HCT116 (cell line): ENCODE results near the gene UTS2R. TPM values are rescaled to one million over a fixed set of nuclear protein-coding genes. Genes with fewer than 3 reads are reported as not detected.
"Not testable (repeated sequence)": the region's sequence is repeated elsewhere in the genome, so short reads cannot be mapped to it uniquely, and the experiment has no call there.

Experiments used
- ATAC-seq: fragments of 200-7000 bp; cut with Tn5 transposase; 2 replicates; pipeline ENCODE4 v1.9.1; 2020; ENCODE audit warnings: mild to moderate bottlenecking, moderate library complexity
- BruUV-seq: library from RNA; stranded (reverse); fragments of 400-500 nt; replicated peaks from 2 replicates; lab custom pipeline; 2021; lab: Mats Ljungman, UMichigan
- CTCF ChIA-PET: fragments of 300-600 bp; sonication (Branson Sonifier 250); formaldehyde crosslinking; loops from one replicate; lab custom pipeline; 2021; ENCODE audit warnings: antibody characterized with exemption; lab: Charles Lee
- POLR2A ChIA-PET: fragments of 300-600, 350-600 bp; sonication (Branson Sonifier 250); formaldehyde crosslinking; loops from one replicate; lab custom pipeline; 2021; ENCODE audit warnings: antibody characterized with exemption; lab: Charles Lee
- RAD21 ChIA-PET, 2 experiments: fragments of 300-600 bp; sonication (Branson Sonifier 250); formaldehyde crosslinking; loops; one replicate each; lab custom pipeline; 2023; ENCODE audit warnings: low total read pairs in 2 of 2; ENCODE audit not compliant: uncharacterized antibody in 2 of 2, unreplicated experiment in 2 of 2, low non-redundant PET in 1 of 2; lab: Charles Lee
- DNase-seq: peaks from one replicate; pipeline ENCODE4 v3.0.0-alpha.2; 2010; ENCODE audit warnings: low read depth, low spot score
- H2AFZ ChIP-seq: fragments of 200-600 bp; shearing (Covaris generic), sonication (generic); 2 replicates; pipeline ENCODE4 v1.6.1; 2017; ENCODE audit warnings: low read depth, mixed run types, mixed read lengths, antibody characterized with exemption, low read length; ENCODE audit not compliant: poor library complexity, severe bottlenecking
- H3K27ac ChIP-seq: 2 replicates; pipeline ENCODE4 v1.5.1; 2012; ENCODE audit warnings: low read depth, low read length
- H3K27me3 ChIP-seq: fragments of 200-600 bp; sonication (generic); 2 replicates; pipeline ENCODE4 v1.6.1; 2016; ENCODE audit warnings: mixed run types, low read length, mixed read lengths; ENCODE audit not compliant: insufficient read depth
- H3K36me3 ChIP-seq, 2 experiments: fragments of 200-500 bp in 1 of 2; fragments of 200-600 bp in 1 of 2; sonication (Bioruptor generic) in 1 of 2; sonication (generic) in 1 of 2; 2 replicates each; pipeline versions ENCODE4 v1.5.1 to v1.6.1; 2014 to 2016; ENCODE audit warnings: low read length in 2 of 2, inconsistent platforms in 1 of 2, mixed read lengths in 1 of 2, mixed run types in 1 of 2; ENCODE audit not compliant: insufficient read depth in 2 of 2, control insufficient read depth in 1 of 2
- H3K4me1 ChIP-seq, 2 experiments: fragments of 200-600 bp in 1 of 2; sonication (generic) in 1 of 2; 2 replicates each; pipeline versions ENCODE4 v1.5.1 to v1.6.1; 2012 to 2017; ENCODE audit warnings: low read length in 2 of 2, inconsistent platforms in 1 of 2, mild to moderate bottlenecking in 1 of 2, mixed read lengths in 1 of 2, mixed run types in 1 of 2, moderate library complexity in 1 of 2; ENCODE audit not compliant: insufficient read depth in 2 of 2, control insufficient read depth in 1 of 2
- H3K4me2 ChIP-seq: fragments of 200-600 bp; sonication (generic); 2 replicates; pipeline ENCODE4 v1.6.1; 2017; ENCODE audit warnings: mixed run types, low read length, mixed read lengths
- H3K4me3 ChIP-seq, 2 experiments: fragments of 200-600 bp in 1 of 2; sonication (generic) in 1 of 2; replicated peaks in 1 of 2; 2 replicates each; pipeline ENCODE4 v1.5.1; 2011 to 2016; ENCODE audit warnings: low read length in 2 of 2, control low read depth in 1 of 2, low read depth in 1 of 2, mild to moderate bottlenecking in 1 of 2, mixed read lengths in 1 of 2, mixed run types in 1 of 2
- H3K79me2 ChIP-seq: fragments of 200-600 bp; sonication (generic); 2 replicates; pipeline ENCODE4 v1.6.1; 2017; ENCODE audit warnings: mild to moderate bottlenecking, mixed run types, low read length, moderate library complexity, mixed read lengths; ENCODE audit not compliant: insufficient read depth
- H3K9ac ChIP-seq: fragments of 200-600 bp; sonication (generic); 2 replicates; pipeline ENCODE4 v1.6.1; 2016; ENCODE audit warnings: low read length, mixed read lengths
- H3K9me2 ChIP-seq: fragments of 200-600 bp; sonication (generic), shearing (Covaris generic); 2 replicates; pipeline ENCODE4 v1.6.1; 2017; ENCODE audit warnings: mixed run types, mild to moderate bottlenecking, moderate library complexity; ENCODE audit not compliant: insufficient read depth
- H3K9me3 ChIP-seq, 2 experiments: fragments of 200-500 bp in 1 of 2; fragments of 200-600 bp in 1 of 2; sonication (Bioruptor generic) in 1 of 2; sonication (generic) in 1 of 2; 2 replicates each; pipeline ENCODE4 v1.6.1; 2014 to 2017; ENCODE audit warnings: low read length in 2 of 2, mixed read lengths in 2 of 2, inconsistent platforms in 1 of 2, low read depth in 1 of 2, mild to moderate bottlenecking in 1 of 2, mixed run types in 1 of 2, moderate library complexity in 1 of 2; ENCODE audit not compliant: control insufficient read depth in 1 of 2, insufficient read depth in 1 of 2
- H4K20me1 ChIP-seq: fragments of 200-600 bp; sonication (generic), shearing (Covaris generic); 2 replicates; pipeline ENCODE4 v1.6.1; 2017; ENCODE audit warnings: mixed run types, mild to moderate bottlenecking, moderate library complexity; ENCODE audit not compliant: insufficient read depth
- EGR1 ChIP-seq: IDR thresholded peaks from 2 replicates; pipeline ENCODE4 v1.6.1; 2012; ENCODE audit warnings: low read depth
- TCF7L2 ChIP-seq: IDR thresholded peaks from 2 replicates; pipeline ENCODE4 v1.7.0; 2011; ENCODE audit warnings: borderline replicate concordance, inconsistent platforms; ENCODE audit not compliant: insufficient read depth, insufficient read length; ENCODE audit errors: extremely low read depth
- ZFX ChIP-seq: fragments of 450-650 bp; IDR thresholded peaks from 2 replicates; pipeline ENCODE4 v1.6.1; 2017
- intact Hi-C: fragments of 100-400 bp; cut with micrococcal nuclease; formaldehyde crosslinking; loops from 2 replicates; pipeline ENCODE4 v1.10.0; 2022
- total RNA-seq: library from RNA; stranded (reverse); gene quantifications from one replicate; pipeline ENCODE4 v1.2.1, GENCODE V29; 2021; ENCODE audit not compliant: unreplicated experiment
- TF ChIP-seq, protein P1 (sequence below), 3 experiments: fragments of 200-600 bp in 1 of 3; sonication (generic) in 1 of 3; IDR thresholded peaks in 2 of 3; conservative IDR thresholded peaks in 1 of 3; 2 replicates each; pipeline ENCODE4 v1.5.1; 2012 to 2017; ENCODE audit warnings: low read depth in 2 of 3, low read length in 2 of 3, antibody characterized with exemption in 1 of 3, borderline replicate concordance in 1 of 3, control low read depth in 1 of 3, mild to moderate bottlenecking in 1 of 3, mixed read lengths in 1 of 3, mixed run types in 1 of 3, moderate library complexity in 1 of 3; ENCODE audit not compliant: insufficient read depth in 1 of 3
- TF ChIP-seq, protein P2 (sequence below): IDR thresholded peaks from 2 replicates; pipeline ENCODE4 v1.6.1; 2012
- TF ChIP-seq, protein P3 (sequence below): IDR thresholded peaks from 2 replicates; pipeline ENCODE4 v1.6.1; 2012; ENCODE audit warnings: low read depth
- TF ChIP-seq, protein P4 (sequence below): IDR thresholded peaks from 2 replicates; pipeline ENCODE4 v1.6.1; 2012

UTS2R gene
- total RNA-seq, 1 experiment from 2014 or later: not detected

DNA sequence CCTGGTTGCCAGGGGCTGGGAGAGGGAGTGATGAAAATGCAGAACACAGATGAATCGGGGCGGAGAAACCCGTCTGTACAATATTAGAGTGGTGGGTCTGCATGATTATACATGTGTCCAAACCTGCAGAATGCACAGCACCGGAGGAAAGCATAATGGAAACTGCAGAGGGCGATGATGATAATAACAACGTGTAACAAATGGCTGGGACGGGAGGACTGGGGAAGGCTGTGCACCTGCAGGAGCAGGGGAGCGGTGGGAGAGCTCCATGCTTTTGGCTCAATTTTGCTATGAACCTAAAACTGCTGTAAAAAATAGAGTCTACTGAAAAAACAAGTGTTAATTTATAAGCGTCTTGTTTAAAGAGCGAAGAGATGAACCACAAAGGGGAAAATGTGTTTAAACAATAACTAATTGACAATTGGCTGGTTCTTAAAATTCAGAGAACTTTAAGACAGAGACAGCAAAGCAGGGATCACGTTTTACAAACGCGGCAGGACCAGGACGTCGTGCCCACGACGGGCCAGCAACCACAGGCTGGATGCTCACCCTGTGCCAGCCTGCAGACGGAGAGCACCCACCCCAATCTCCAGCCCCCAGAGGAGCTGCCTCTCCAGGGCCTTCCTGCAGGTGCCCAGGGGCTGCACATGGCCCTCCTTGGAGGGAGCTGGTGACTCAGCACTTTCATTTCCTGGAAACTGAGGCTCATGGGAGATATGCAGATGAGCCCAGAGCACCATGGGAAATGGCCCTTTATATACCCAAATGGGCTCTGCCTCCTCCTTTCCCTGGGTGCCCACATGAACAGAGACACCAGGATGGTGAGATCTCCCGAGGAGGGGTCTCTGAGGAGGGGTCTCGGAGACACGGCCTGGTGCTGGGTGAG, 12.9 kb upstream of the UTS2R start, which contains the start of gene TEX19:
Gene TEX19, plus strand, starts transcription at position 783 of the 886 bp plus-strand sequence. CDS start 2,904 bp downstream, outside the sequence.
- peak; percentile 72 for ATAC-seq
- H3K4me2 ChIP-seq: peak within 1 kb of the TSS; percentile 34
- H3K9me2 ChIP-seq: no peaks in the 10 kb centered on the region
- no peak within 1 kb of the TSS for H3K4me3 ChIP-seq
- no TSS peak for BruUV-seq
- CTCF ChIA-PET: no interaction called here
- TF ChIP-seq ZFX (no peak), TCF7L2 (no peak), EGR1 (no peak)
- TF ChIP-seq, protein P1, sequence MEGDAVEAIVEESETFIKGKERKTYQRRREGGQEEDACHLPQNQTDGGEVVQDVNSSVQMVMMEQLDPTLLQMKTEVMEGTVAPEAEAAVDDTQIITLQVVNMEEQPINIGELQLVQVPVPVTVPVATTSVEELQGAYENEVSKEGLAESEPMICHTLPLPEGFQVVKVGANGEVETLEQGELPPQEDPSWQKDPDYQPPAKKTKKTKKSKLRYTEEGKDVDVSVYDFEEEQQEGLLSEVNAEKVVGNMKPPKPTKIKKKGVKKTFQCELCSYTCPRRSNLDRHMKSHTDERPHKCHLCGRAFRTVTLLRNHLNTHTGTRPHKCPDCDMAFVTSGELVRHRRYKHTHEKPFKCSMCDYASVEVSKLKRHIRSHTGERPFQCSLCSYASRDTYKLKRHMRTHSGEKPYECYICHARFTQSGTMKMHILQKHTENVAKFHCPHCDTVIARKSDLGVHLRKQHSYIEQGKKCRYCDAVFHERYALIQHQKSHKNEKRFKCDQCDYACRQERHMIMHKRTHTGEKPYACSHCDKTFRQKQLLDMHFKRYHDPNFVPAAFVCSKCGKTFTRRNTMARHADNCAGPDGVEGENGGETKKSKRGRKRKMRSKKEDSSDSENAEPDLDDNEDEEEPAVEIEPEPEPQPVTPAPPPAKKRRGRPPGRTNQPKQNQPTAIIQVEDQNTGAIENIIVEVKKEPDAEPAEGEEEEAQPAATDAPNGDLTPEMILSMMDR (IDR thresholded peaks at IDR 0.05 in 2 of 3, conservative IDR thresholded peaks at IDR 0.05 in 1 of 3; ENCODE audit: borderline replicate concordance in 1 of 3, insufficient read depth in 1 of 3, low read depth in 2 of 3, low read length in 2 of 3): peak; percentile 16 to 44 (median 39); a peak in 3 of 6 replicates
- TF ChIP-seq, protein P2, sequence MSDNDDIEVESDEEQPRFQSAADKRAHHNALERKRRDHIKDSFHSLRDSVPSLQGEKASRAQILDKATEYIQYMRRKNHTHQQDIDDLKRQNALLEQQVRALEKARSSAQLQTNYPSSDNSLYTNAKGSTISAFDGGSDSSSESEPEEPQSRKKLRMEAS: peak; percentile 83
- TF ChIP-seq, protein P3, sequence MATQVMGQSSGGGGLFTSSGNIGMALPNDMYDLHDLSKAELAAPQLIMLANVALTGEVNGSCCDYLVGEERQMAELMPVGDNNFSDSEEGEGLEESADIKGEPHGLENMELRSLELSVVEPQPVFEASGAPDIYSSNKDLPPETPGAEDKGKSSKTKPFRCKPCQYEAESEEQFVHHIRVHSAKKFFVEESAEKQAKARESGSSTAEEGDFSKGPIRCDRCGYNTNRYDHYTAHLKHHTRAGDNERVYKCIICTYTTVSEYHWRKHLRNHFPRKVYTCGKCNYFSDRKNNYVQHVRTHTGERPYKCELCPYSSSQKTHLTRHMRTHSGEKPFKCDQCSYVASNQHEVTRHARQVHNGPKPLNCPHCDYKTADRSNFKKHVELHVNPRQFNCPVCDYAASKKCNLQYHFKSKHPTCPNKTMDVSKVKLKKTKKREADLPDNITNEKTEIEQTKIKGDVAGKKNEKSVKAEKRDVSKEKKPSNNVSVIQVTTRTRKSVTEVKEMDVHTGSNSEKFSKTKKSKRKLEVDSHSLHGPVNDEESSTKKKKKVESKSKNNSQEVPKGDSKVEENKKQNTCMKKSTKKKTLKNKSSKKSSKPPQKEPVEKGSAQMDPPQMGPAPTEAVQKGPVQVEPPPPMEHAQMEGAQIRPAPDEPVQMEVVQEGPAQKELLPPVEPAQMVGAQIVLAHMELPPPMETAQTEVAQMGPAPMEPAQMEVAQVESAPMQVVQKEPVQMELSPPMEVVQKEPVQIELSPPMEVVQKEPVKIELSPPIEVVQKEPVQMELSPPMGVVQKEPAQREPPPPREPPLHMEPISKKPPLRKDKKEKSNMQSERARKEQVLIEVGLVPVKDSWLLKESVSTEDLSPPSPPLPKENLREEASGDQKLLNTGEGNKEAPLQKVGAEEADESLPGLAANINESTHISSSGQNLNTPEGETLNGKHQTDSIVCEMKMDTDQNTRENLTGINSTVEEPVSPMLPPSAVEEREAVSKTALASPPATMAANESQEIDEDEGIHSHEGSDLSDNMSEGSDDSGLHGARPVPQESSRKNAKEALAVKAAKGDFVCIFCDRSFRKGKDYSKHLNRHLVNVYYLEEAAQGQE: no peak
- TF ChIP-seq, protein P4, sequence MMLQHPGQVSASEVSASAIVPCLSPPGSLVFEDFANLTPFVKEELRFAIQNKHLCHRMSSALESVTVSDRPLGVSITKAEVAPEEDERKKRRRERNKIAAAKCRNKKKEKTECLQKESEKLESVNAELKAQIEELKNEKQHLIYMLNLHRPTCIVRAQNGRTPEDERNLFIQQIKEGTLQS: no peak
- TF ChIP-seq, all 23 proteins: peak for 2
- Histone ChIP-seq H3K27ac (peak within 1 kb of the TSS; percentile 38), H2AFZ (no peak within 1 kb of the TSS), H3K36me3 (no peaks in the 10 kb centered on the region), H4K20me1 (no peaks in the 10 kb centered on the region), H3K9ac (peak within 1 kb of the TSS; percentile 32; the same call in 1 of the 2 replicates), H3K27me3 (no peaks in the 10 kb centered on the region), H3K9me3 (no peaks in the 10 kb centered on the region), H3K79me2 (no peaks in the 10 kb centered on the region), H3K4me1 (peaks cover 13 to 24% of the 10 kb centered on the region in 2 experiments; a peak in 3 of 4 replicates)
- ChIA-PET POLR2A (no interaction called here), RAD21 (no interaction called here)
- DNase-seq: no peak
- intact Hi-C loops: no loop called here

DNA sequence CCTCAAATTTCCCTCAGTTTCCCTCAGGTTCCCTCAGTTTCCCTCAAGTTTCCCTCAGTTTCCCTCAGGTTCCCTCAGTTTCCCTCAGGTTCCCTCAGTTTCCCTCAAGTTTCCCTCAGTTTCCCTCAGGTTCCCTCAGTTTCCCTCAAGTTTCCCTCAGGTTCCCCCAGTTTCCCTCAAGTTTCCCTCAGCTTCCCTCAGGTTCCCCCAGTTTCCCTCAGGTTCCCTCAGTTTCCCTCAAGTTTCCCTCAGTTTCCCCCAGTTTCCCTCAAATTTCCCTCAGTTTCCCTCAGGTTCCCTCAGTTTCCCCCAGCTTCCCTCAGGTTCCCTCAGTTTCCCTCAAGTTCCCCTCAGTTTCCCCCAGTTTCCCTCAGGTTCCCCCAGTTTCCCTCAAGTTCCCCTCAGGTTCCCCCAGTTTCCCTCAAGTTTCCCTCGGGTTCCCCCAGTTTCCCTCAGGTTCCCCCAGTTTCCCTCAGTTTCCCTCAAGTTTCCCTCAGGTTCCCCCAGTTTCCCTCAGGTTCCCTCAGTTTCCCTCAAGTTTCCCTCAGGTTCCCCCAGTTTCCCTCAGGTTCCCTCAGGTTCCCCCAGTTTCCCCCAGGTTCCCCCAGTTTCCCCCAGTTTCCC, 12.0 kb upstream of the UTS2R start:
- H3K27ac ChIP-seq, H3K27me3 ChIP-seq, CTCF ChIA-PET, H4K20me1 ChIP-seq, intact Hi-C loops, DNase-seq, H3K9me3 ChIP-seq, RAD21 ChIA-PET, H3K9ac ChIP-seq, H2AFZ ChIP-seq, H3K36me3 ChIP-seq, H3K4me3 ChIP-seq, H3K79me2 ChIP-seq, ATAC-seq, H3K4me2 ChIP-seq, POLR2A ChIA-PET, H3K9me2 ChIP-seq: not testable (repeated sequence)
- TSS peak; percentile 87 for BruUV-seq
- H3K4me1 ChIP-seq: peaks cover 13 to 24% of the 10 kb centered on the region in 2 experiments; a peak in 3 of 4 replicates
